Fibroblast of skin of left quadriceps (primary cell): ENCODE data around the gene KIF6.

Experiments used
- DNase-seq, 2 experiments: peaks; one replicate each; pipeline ENCODE4 v3.0.0-alpha.2; 2013; ENCODE audit warnings: low read depth in 2 of 2

KIF6 gene

GRCh38 chr6:39594285-39594684 lies 130.9 kb downstream of the KIF6 start:
- DNase-seq = no peak

GRCh38 chr6:39593646-39594045 lies 131.6 kb downstream of the KIF6 start:
- DNase-seq = no peak

GRCh38 chr6:39590871-39591393 lies 134.3 kb downstream of the KIF6 start:
- no peak for DNase-seq

- no peak for DNase-seq
These were observed 138.1 kb downstream of the KIF6 start for GRCh38 chr6:39587080-39587479.

DNA sequence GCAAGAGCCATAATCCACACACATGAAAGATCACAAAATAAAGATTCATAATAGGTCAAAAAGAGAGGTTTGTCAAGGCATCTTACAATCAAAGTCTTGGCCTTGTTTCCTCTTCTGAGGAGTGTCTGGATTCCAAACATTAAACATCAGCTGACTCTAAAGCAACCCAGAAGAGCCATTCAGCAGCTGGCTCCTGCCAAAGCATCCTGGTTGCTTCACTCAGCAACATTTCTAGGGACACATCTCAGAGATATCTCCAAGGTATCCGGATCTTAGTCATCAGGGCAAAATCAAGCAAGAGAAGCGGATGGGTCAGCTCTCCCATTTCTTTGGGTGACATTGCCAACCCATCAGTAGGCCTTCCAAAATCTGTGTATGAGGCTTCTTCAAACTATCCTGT lies 139.6 kb downstream of the KIF6 start:
- DNase-seq = no peak

DNA sequence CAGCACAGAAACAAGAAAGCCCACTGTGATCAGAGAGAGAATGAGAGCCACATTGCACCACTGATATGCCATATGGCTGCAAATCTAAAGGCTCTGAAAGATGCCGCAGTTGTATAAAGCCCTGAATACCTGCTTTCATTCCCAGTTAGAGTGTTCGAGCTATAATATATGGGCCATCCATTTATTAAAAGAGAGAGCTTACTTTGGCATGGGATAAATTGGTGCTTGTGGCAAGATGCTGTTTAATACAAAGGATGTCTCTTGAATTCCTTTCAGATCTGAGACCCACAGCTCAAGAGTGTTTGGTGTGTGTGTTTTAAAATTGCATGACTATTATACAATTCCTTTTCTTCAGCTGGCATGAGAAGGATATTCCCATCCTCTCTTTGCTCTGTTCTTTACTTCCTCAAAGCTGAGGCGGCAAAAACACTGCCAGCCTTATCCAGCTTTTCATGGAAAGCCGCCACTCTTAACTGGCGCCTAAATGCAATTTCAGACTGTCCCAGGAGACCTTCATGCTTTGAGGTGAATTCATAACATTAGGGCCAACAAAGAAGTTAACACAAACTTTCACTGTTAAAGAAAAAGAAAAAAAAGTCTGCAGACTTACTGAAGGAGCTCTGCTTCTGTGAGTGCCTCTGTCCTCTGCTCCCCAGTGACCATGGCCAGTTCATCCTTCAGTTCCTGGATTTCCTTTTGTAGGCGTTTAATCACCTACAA lies 147.6 kb downstream of the KIF6 start:
- DNase-seq = no peak

DNA sequence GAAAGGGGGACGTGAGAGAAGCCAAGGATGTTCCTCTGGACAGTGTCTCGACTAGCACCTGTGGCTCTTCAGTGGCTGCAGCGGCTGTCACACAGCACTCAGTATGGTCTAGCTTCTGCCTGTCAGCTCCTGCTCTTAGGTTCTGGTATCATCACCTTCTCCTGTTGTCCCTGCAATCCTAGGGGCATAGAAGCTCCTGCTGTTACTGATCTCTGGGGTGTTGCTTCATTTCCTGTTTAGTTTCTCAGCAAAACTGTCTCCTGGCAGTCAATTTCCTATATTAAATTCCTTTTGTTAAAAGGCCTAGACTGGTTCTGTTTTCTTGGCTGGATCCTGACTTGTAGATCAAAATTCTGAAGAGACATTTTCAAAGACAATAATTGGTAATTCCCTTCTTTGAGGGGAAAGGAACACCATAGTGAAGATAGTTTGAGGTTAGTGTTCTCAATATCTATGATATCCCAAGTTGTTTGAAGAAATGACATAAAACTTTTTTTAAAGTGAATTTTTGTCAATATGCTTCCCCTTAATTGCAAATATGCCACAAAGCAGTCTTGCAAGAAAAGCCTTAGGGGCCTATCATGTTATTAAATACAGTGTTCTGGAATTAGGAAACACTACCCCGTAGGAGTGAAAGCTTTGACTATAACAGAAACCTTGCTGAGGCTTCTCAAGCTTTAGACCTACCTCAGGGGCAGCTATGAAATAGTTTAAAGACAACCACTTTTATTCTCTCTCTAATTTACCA lies 148.5 kb downstream of the KIF6 start:
- no peak for DNase-seq

DNA sequence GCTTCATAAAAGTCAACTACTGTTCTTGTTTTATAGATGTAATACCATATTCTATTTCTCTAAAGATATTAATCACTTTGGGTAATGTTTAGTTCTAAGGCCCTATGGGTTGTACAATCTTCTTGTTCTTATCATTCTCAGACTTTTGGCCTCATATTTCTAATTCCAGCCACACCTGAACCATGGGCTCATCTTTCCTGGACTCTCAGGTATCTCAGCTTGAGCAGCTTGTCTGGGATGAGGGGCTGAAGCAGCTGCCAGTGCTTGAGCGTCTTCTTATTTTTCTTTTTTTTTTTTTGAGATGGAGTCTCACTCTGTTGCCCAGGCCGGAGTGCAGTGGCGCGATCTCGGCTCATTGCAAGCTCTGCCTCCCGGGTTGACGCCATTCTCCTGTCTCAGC lies 150.2 kb downstream of the KIF6 start:
- DNase-seq = no peak

GRCh38 chr6:39573541-39573940 lies 151.7 kb downstream of the KIF6 start:
- no peak for DNase-seq

DNA sequence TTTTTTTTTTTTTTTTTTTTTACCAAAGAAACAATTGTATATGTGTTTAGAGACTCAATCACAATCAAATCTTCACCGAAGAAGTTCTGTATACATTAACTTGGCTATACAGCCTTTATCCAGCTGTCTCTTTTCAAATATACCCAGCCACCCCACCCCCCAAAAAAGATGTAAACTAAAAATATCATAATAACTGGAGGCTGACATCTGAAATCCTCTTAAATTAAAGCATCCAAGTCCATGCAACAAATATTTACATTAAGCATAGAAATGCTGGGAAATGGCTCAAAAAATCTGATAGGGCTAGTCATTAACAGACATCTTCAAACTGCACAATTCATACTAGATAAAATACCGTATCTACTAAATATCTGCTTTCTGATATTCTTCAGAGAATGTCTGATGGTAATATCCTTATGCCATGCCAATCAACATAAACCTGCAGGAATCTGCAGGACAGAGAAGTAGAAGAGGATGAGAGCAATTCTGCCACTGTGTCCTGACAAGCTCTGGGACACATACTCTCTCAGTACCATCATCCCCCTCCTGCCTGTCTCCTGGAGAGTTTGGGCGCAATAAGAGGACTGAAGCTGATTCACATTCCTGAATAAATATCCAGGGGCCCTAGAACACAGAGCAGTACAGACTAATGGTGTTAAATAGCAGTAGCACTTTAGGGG lies 152.4 kb downstream of the KIF6 start:
- no peak for DNase-seq

DNA sequence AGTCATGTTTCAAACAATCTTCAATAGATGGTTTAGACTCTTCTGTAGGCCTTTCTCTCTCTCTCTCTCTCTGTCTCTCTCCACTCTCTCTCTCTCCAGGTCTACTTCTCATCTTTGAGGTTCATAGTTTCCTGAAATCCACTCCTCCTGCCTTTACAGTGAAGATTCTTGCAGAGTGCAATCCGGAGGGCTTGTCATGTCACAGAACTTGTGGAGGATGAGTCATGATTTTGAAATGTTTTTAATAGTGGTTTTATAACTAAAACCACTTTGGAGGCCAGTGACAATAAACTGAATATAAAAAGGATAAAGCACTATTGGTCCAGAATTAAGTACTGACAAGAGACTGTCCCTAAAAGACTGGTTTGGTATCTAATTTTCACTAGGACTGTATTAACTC lies 156.3 kb downstream of the KIF6 start:
- peak; percentile 55 to 60 for DNase-seq

GRCh38 chr6:39567091-39567490 lies 158.1 kb downstream of the KIF6 start:
- DNase-seq = no peak

- DNase-seq = peak; percentile 35 to 37
These were observed 158.8 kb downstream of the KIF6 start for GRCh38 chr6:39566456-39566855.

GRCh38 chr6:39565956-39566355 lies 159.3 kb downstream of the KIF6 start:
- DNase-seq = no peak

DNA sequence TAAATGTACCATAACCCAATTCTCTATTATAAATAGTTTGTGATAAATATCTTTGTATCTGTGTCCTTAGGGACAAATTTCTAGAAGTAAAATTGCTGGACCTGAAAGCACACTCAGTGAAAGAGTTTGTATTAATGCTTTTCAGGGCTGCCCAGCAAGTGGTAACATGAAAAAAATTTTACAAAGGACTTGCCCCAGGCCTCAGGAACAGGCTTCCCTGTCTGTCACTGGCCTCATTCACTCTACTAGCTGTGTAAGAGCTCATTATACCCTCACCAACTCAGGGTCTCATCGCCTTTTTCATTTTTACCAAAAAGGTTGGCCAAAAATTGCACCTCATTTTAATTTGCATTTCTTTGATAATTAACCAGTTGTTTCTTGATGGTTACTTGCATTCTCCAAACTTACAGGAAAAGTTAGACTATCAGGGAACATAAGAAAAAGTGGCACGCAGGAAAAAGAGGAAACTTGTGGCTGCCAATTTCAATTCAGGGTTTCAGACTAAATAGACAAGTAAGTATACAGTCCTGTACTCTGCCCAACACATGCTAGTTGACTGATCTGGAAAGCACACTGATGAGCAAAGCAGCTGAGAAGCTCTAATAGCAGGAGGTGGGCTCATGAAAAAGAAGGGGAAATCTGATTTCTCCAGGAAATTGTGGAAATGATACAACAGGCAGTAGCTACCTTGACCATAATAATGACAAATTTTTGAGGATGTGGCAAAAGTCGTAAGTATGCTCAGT lies 161.5 kb downstream of the KIF6 start:
- no peak for DNase-seq

DNA sequence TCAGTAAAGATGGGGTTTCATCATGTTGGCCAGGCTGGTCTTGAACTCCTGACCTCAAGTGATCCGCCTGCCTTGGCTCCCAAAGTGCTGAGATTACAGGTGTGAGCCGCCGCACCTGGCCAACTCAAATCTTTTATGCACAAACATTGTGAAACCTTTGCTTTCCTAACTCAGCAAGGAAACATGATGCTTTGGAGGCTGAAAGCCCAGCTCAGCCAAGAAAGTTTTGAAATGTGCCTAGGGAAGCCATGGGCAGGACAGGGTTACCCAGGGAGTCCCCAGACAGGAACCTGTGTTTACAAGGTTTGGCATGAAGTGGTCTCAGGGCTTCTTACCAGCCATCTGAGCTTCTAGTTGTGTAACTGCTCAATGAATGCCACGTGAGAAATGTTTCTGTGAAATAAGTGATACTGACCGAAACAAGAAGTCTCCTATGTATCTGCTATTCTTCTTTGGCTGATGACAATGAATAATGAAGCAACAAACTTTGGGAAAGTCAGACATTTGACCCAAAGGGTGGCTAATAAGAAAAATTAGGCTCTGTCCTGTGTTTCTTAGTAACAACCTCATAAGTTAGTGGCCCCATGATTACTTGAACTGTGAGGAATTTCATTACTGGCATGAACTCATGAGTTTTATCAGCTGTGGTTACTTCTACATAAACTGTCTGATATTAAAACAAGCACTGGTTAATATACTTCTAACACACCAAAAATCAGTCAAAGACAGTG lies 163.5 kb downstream of the KIF6 start:
- no peak for DNase-seq

DNA sequence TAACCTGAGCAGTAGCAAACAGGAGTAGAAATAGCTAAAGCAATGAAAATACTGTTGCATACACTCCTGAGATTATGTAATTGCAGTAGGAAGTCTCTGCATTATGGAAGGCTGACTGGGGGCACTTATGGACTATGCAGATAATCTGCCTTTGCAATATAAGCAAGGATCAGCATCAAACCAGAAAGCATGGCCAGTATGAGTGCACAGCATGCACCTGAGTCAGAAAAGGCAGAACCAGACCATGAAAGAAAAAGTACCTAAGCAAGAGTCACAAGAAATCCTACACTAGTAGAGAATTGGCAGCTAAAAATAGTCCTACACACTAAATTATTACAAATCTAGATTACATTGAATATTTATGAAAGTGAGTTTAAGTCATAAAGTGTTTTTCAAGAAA lies 164.3 kb downstream of the KIF6 start:
- DNase-seq = no peak

DNA sequence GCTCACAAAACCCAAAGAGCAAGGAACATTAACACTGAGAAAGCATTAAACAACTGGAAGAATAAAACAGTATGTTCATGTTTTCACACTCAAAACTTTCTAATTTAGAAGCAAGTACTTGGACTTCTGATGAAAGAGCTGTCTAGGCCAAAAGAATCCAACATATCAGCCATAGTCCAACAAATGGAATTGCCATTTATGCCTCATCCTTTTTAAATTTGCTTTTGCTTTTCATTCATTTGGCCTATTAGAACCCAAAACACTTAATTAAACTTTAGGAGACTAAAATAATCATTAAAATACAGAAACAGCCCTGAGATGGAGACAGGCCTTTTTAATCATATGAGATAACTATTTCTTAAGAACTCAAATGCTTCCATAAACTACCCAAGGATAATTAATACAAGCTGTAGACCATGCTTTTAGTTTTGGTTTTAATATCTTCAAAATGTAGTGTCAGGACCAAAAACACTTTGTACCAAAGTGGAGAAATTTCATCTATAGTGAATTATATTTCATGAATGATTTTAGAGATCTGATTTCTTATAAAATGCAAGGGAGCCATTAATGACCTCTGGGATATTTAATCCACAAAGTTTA lies 166.5 kb downstream of the KIF6 start:
- peak in 1 of 2 experiments; percentile 21 for DNase-seq

DNA sequence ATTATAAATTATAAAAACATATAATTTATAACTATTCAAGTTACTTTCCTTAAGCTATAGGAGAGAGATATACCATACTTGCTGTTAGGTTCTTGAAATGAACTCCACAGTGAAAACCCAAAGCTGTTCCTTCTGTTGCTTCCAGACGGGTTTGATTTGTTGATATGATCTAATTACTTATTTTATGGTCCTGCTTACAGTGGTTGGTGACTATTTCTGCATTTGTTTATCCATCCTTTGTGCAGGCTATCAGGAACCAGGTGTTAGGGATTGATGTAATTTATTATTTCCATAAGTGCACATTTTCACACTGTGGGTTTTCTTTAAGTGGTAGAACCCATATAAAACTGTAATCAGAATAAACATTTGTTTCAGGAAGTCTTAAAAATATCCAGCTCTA lies 167.1 kb downstream of the KIF6 start:
- no peak for DNase-seq

- DNase-seq = no peak
These were observed 170.1 kb downstream of the KIF6 start for GRCh38 chr6:39555136-39555535.
